Activated CD8-positive, alpha-beta memory T cell treated with anti-CD3 and anti-CD28 coated beads for 1 hour (primary cell): ENCODE results near the gene AHNAK2.
"Not testable (repeated sequence)": the region's sequence is repeated elsewhere in the genome, so short reads cannot be mapped to it uniquely, and the experiment has no call there.

Experiments
- DNase-seq, 2 donors: peaks; one replicate each; pipeline ENCODE4 v3.0.0-alpha.2; 2020; ENCODE audit warnings: low read depth in 1 of 2; ENCODE audit errors: extremely low read depth in 1 of 2

AHNAK2 gene

GRCh38 chr14:104977681-104978653 is at the start of gene AHNAK2:
AHNAK2 (minus strand) TSS chr14:104978374; CDS start chr14:104978237, 137 bp downstream.
- peak in 1 of 2 donors; percentile 15 for DNase-seq

- DNase-seq = not testable (repeated sequence)
Observed at GRCh38 chr14:105027718-105028117, 49.5 kb upstream of the AHNAK2 start.

- DNase-seq = no peak
Observed at GRCh38 chr14:105026802-105027563, 48.8 kb upstream of the AHNAK2 start.

- no peak for DNase-seq
Observed at GRCh38 chr14:105026033-105026785, 48.0 kb upstream of the AHNAK2 start.

GRCh38 chr14:105025429-105025828 is 47.3 kb upstream of the AHNAK2 start:
- no peak for DNase-seq

- DNase-seq = no peak
Observed at GRCh38 chr14:105023791-105024480, 45.8 kb upstream of the AHNAK2 start.

GRCh38 chr14:105023144-105023543 is 45.0 kb upstream of the AHNAK2 start:
- DNase-seq = no peak

GRCh38 chr14:105022276-105022670 is 44.1 kb upstream of the AHNAK2 start:
- DNase-seq = no peak

GRCh38 chr14:105021656-105022275 is 43.6 kb upstream of the AHNAK2 start:
- DNase-seq = no peak

- peak; percentile 93 to 98 for DNase-seq
Observed at GRCh38 chr14:105020815-105021655, 42.9 kb upstream of the AHNAK2 start, which contains the start of gene CDCA4. CDCA4 (minus strand) TSS chr14:105021083; CDS start chr14:105011929, 9,154 bp downstream.

GRCh38 chr14:105019861-105020814 is 42.0 kb upstream of the AHNAK2 start:
- peak; percentile 18 to 43 for DNase-seq

GRCh38 chr14:105018414-105018813 is 40.2 kb upstream of the AHNAK2 start:
- no peak for DNase-seq

GRCh38 chr14:105015905-105016304 is 37.7 kb upstream of the AHNAK2 start:
- DNase-seq = no peak

- no peak for DNase-seq
Observed at GRCh38 chr14:105015242-105015641, 37.1 kb upstream of the AHNAK2 start.

GRCh38 chr14:105014631-105015030 is 36.5 kb upstream of the AHNAK2 start:
- no peak for DNase-seq

- no peak for DNase-seq
Observed at GRCh38 chr14:105014032-105014431, 35.9 kb upstream of the AHNAK2 start.

GRCh38 chr14:105013150-105013785 is 35.1 kb upstream of the AHNAK2 start:
- no peak for DNase-seq
